ENCODE data around the gene KCNH2.
A peak's percentile ranks its signal among the peaks of the same experiment; 100 is the strongest.

The KCNH2 gene

DNA sequence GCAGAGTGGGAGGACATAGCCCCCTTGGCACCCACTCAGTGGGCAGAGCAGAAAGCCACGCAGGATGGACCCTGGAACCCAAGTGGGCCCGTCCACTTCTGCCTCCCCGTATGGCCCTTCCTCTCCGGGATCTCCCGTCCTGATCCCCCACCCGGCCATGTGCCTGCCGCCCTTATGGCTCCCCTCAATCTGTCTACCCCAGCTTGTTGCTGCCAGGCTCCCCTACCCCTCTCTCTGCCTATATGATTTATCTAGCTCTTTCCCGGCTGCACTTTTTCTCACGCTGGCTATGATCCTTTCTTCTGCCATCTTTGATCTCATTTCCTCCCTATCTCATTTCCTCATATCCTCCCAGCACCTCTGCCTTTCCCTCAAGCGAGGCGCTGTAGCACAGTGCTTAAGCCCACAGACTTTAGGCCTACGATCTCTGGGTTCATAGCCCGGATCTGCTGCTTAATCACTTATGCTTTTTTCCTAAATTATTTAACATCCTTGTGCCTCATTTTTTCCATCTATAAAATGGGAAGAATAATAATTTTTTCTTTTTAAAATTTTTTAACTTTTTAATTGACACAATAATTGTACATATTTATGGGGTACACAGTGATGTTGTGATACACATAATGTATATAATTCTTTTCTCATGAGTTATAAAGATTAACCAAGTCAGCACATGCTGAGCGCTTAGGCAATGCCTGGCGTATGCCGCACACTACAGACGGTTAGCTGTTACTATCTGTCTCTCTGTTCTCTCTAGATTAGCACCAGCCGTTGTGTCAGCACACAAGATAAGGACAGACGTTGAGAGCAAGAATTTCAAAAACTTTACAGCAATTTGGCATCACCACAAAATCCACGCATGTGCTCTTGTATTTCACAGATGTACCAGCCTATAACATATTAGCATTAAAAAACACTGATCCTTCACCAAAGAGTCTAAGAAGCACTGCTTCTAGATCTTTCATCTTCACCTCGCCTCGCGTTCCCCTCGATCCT lies 18.1 kb downstream of the KCNH2 start:
- DNase-seq: peak; percentile 33

GRCh38 chr7:150959081-150959480 lies 19.0 kb downstream of the KCNH2 start:
- no peak for DNase-seq

DNA sequence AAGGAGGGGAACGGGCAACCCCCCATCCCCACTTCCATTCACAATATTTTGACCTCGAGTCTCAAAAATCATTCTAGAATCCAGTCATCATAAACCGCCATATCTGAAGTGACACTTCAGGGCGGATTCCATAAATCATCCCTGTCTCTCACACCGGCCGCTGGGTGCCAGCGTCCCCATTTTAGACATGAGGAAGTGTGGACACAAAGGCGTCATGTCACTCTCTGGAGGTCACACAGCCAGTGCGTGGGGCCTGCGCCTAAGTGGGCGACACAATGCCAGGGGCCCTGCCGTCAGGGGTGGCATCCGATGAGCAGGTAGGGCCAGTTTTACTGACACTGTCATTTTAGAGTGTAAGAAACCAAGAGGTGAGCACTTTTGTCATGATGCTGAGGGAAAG lies 19.5 kb downstream of the KCNH2 start:
- DNase-seq: no peak

DNA sequence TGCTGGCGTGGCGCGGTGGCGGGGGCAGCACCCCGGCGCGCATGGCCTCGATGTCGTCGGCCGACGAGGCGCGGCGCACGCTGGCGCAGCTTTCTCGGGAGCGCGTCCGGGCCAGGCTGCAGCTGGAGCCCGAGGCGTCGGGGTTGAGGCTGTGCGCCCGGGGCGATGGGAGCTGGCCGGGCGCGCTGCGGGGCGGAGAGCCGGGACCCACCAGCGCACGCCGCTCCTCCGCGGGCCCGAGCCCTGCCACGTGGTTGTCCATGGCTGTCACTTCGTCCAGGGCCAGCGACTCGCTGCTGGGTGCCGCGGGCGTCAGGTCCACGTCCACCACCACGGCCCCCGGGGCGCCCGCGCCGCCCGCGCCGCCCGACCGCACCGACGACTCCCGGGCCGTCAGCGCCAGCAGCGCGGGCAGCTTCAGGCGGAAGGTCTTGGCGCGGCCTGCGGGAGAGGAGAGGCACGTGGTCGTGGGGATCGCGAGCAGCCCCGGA lies 20.0 kb downstream of the KCNH2 start:
- DNase-seq: no peak

DNA sequence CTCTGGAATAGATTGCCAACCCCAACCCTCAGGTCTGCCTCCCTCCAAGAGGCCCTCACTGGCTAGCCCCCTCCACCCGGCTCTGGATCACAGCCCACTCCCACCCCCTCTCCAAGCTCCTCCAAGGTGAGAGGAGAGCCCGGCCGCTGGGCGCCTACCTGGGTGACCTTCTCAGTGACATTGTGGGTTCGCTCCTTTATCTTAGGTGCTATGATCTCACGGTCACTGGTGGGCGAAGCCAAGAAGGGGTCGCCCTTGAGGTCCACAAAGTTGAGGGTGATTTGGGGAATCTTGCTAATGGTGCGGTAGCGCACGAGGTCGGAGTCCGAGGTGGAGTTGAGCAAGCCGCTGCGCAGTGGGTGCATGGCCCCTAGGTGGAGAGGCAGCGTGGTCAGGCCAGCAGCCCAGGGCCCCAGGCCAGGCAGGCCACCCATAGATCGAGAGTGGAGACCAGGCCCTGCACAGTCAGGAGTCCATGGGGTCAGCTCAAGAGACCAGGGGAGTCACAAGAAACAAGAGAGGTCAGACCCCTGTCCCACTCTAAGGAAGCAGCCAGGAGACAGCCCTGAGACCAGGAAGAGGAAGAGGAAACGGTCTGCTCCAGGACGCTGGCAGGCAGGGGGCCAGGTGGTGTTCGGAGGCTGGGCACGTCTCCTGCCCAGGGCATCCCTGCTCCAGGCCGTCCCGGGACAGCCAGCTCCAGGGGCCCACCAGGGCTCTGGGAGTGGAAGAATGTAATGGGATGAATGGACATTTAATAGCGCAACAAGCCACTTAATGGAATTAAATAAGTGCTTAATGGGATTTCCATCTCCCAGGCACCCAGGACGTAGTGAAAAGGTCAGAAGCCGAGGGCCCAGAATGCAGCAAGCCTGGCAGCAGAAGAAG lies 20.7 kb downstream of the KCNH2 start:
- no peak for DNase-seq

DNA sequence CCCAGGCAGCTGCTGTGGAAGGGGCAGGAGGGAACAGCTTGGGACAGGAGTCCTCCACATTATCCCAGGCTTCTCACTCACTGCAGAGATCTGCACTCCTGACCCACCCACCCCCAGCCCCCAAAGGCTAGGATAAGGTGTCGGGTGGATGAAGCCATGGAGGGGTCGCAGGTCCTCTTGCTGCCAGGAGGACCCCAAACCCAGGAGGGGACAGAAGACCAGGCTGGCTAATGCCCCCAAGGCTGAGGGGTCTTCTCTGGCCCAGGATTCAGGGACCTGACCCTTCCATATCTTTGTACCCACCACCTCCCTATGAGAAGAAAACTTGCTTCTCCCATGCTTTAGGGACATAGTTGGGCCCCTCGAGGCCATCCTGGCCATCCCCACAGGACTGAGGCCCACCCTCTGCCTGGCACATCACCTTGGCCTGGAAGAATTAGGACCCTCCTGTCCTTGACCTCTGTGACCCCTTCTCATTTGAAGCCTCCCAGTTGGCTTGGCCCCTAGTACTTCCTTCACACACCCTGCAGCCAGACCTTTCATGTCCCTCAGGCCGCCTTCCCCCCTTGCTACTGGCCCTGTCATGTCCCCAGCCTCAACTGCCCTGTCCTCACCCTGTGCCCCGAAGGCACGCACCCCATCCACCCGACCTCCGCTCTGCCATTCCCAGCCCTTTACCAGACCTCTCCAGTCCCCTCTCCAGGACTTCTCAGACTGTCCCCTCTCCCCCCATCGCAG lies 21.6 kb downstream of the KCNH2 start:
- no peak for DNase-seq

DNA sequence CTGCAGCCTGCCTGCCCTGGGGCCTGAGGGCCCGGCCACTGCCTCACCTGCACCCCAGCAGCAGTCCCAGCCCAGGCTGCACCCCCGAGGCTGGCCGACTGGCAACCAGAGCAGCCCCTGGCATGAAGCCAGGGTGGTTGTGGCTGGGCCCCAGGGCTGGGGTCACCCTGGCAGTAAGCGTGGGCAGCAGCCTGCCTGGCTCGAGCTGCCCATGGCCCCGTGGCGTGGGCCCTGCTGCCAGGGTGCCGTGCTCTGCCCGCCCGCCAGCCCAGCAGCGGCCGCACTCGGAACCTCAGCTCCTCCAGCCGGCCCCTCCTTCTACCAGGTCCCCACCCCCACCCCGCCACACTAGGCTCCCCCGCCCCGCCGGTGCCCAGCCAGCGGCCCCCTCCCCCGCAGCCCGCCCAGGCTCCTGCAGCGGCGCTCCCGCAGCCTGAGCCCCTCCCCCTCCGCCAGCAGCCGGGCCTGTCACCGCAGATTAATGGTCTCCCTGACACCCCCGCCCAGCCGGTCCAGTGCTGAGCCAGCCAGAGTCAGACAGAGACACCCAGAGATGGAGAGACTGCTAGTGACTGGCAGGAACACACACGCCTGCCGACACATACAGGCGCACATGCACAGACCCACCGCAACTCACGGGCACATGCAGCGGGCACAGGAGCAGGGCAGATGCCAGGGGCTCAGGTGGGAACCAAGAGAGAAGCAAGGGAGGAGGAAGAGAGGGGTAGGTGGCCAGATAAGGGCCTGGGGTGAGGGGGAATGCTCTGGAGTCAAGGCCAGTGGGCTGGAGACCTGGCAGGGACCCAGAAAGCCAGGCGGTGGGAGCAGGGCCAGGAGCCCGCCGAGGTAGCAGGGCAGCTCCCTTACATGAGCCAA lies 22.4 kb downstream of the KCNH2 start:
- peak; percentile 33 for DNase-seq

GRCh38 chr7:150954986-150955518 lies 23.1 kb downstream of the KCNH2 start:
- no peak for DNase-seq

GRCh38 chr7:150954201-150954985 lies 23.7 kb downstream of the KCNH2 start:
- DNase-seq: no peak

DNA sequence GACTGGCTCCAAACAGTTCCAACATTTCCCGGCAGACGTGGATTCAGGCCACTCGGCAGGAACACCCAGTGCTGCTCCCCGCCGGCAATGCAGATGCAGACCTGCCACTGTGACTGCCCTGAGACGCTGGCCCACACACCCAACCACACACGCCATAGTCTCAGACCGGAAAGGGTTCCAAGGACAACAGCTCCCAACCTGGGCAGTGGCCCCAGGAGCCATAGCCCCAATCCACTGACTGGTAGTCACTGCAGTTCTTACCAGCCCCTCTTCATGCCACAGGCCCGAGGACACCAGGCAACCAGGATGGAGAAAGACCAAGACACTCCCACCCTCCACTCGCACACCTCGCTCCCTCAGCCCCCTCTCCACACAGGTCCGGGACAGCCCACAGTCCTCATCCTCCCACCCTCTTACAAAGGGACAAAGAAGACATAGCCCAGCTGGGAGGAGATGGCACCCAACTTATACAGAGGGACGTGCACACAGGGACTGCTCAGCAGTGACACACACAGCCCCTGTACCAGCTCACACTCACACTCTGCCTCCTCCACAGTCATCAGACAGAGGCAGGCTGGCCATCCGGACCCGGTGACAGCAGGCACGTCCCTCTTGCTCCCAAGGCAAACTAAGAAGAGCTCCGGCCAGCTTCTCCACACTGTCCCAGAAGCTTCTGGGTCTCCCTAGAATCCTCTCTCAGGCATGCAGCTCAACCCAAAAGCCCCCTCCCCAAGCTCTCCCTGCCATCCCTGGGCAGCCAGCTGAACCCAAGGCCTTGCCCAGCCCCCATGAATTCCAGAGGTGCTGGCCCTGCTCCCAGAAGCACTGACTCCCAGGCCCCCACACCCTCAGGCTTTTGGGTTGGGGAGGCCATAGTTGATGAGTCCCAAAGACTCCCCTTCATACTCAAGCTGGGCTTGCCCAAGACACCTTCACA lies 24.8 kb downstream of the KCNH2 start:
- no peak for DNase-seq

GRCh38 chr7:150952331-150953050 lies 25.6 kb downstream of the KCNH2 start:
- no peak for DNase-seq

DNA sequence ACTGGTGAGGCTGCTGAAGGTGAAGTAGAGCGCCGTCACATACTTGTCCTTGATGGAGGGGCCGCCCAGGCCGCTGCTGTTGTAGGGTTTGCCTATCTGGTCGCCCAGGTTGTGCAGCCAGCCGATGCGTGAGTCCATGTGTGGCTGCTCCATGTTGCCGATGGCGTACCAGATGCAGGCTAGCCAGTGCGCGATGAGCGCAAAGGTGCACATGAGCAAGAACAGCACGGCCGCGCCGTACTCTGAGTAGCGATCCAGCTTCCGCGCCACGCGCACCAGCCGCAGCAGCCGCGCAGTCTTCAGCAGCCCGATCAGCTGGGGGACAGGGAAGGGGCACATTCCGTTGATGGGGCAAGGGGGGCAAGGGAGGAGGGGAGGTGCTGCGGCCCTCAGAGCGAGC lies 26.6 kb downstream of the KCNH2 start:
- DNase-seq: no peak

DNA sequence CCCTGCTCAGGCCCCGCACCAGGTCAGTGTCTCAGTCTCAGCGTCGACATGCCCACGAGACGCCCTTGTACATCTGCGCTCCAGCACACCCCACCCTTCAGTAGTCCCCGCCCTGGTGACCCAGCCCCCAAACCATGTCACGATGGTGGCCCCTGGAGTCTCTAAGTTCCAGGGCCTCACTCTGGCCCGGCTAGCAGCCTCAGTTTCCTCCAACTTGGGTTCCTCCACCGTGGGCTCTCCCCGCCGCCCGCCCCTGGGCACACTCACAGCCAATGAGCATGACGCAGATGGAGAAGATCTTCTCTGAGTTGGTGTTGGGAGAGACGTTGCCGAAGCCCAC lies 27.0 kb downstream of the KCNH2 start:
- DNase-seq: no peak

GRCh38 chr7:150950496-150951180 lies 27.5 kb downstream of the KCNH2 start:
- DNase-seq: no peak

DNA sequence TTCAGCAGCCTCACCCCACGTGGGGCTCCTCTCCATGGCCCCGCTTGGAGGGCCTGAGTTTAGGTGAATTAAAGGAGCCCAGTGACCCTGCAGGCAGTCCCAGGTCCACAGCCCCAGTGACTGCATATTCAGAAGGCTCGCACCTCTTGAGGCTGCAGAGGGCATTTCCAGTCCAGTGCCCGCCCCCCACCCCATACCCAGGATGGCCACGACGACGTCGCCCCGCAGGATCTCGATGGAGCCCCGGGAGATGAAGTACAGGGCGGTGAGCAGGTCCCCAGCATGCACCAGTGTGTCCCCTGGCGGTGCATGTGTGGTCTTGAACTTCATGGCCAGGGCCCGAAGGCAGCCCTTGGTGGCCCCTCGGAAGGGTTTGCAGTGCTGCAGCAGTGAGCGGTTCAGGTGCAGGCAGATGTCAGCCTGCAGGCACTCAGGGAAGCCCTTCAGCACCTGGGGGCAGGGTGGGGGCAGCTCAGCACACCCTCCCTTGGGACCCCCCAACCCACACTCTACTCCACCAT lies 28.1 kb downstream of the KCNH2 start:
- no peak for DNase-seq

GRCh38 chr7:150949564-150949963 lies 28.6 kb downstream of the KCNH2 start:
- DNase-seq: no peak

GRCh38 chr7:150948791-150949251 lies 29.3 kb downstream of the KCNH2 start:
- no peak for DNase-seq
